Keratinocyte (primary cell): ENCODE measurements around the gene DPY19L2. TPM values are rescaled to one million over a fixed set of nuclear protein-coding genes. Genes with fewer than 3 reads are reported as not detected.
"Not testable (repeated sequence)": the region's sequence is repeated elsewhere in the genome, so short reads cannot be mapped to it uniquely, and the experiment has no call there.

ENCODE experiments used
- DNase-seq: peaks from one replicate; pipeline ENCODE4 v3.0.0-alpha.2; 2011; ENCODE audit warnings: low read depth, missing footprints, low spot score
- FAIRE-seq: peaks from 2 replicates; lab custom pipeline; 2011; peaks lifted over from hg19 to GRCh38; lab: Jason Lieb, UNC
- H2AFZ ChIP-seq: 2 replicates; pipeline ENCODE4 v1.6.0; 2012; ENCODE audit warnings: low read length, control low read depth, inconsistent platforms; ENCODE audit not compliant: control insufficient read depth
- H3K27ac ChIP-seq: 2 replicates; pipeline ENCODE4 v1.5.1; 2011; ENCODE audit warnings: low read length; ENCODE audit not compliant: control insufficient read depth, insufficient read depth
- H3K27me3 ChIP-seq: 3 replicates; pipeline ENCODE4 v1.6.0; 2011; ENCODE audit warnings: low read length; ENCODE audit not compliant: control insufficient read depth, insufficient read depth; ENCODE audit errors: extremely low read depth
- H3K36me3 ChIP-seq, 2 experiments: 2 replicates in 1 of 2; 3 replicates in 1 of 2; pipeline ENCODE4 v1.5.1; 2011; ENCODE audit warnings: low read length in 2 of 2, mild to moderate bottlenecking in 1 of 2; ENCODE audit not compliant: control insufficient read depth in 2 of 2, insufficient read depth in 2 of 2; ENCODE audit errors: extremely low read depth in 1 of 2
- H3K4me1 ChIP-seq: 3 replicates; pipeline ENCODE4 v1.5.1; 2011; ENCODE audit warnings: low read length; ENCODE audit not compliant: control insufficient read depth, insufficient read depth; ENCODE audit errors: extremely low read depth
- H3K4me2 ChIP-seq: 3 replicates; pipeline ENCODE4 v1.6.0; 2011; ENCODE audit warnings: low read depth, low read length; ENCODE audit not compliant: control insufficient read depth, insufficient read depth; ENCODE audit errors: extremely low read depth
- H3K4me3 ChIP-seq, 3 experiments: fragments of 200-600 bp in 1 of 3; sonication (generic) in 1 of 3; 2 replicates in 2 of 3; 3 replicates in 1 of 3; pipeline ENCODE4 v1.5.1; 2011 to 2016; ENCODE audit warnings: low read length in 3 of 3, mild to moderate bottlenecking in 3 of 3, control low read depth in 2 of 3, inconsistent platforms in 1 of 3, low read depth in 1 of 3, mixed read lengths in 1 of 3, mixed run types in 1 of 3, moderate library complexity in 1 of 3; ENCODE audit not compliant: control insufficient read depth in 2 of 3, insufficient read depth in 2 of 3; ENCODE audit errors: extremely low read depth in 1 of 3
- H3K79me2 ChIP-seq: 2 replicates; pipeline ENCODE4 v1.6.0; 2012; ENCODE audit warnings: low read length; ENCODE audit not compliant: control insufficient read depth, insufficient read depth
- H3K9ac ChIP-seq: 3 replicates; pipeline ENCODE4 v1.6.0; 2011; ENCODE audit warnings: low read length; ENCODE audit not compliant: control insufficient read depth, insufficient read depth; ENCODE audit errors: extremely low read depth
- H3K9me1 ChIP-seq: 3 replicates; pipeline ENCODE4 v1.6.0; 2011; ENCODE audit warnings: low read length; ENCODE audit not compliant: control insufficient read depth, insufficient read depth; ENCODE audit errors: extremely low read depth
- H3K9me3 ChIP-seq: 2 replicates; pipeline ENCODE4 v1.5.1; 2012; ENCODE audit warnings: low read depth, low read length; ENCODE audit not compliant: control insufficient read depth
- H4K20me1 ChIP-seq: 3 replicates; pipeline ENCODE4 v1.6.0; 2011; ENCODE audit warnings: low read length; ENCODE audit not compliant: control insufficient read depth, insufficient read depth; ENCODE audit errors: extremely low read depth
- dilution Hi-C: fragments of 300-500 bp; cut with MboI; formaldehyde crosslinking; loops from one replicate; pipeline ENCODE4 v1.7.0; 2020; ENCODE audit warnings: low sequenced_read_pairs; ENCODE audit not compliant: extremely low pct_ligation_motif_present
- polyA plus RNA-seq, 5 experiments: library from polyadenylated mRNA; depleted of rRNA in 3 of 5; stranded (reverse) in 3 of 5; stranded (forward) in 1 of 5; unstranded in 1 of 5; fragments of >200 nt; gene quantifications; 1 replicate in 1 of 5; 2 replicates in 3 of 5; 3 replicates in 1 of 5; pipeline versions ENCODE4 v1.2.1 to v1.2.3, GENCODE V29; 2011 to 2012; ENCODE audit warnings: missing spikeins in 2 of 5, low read depth in 1 of 5, low replicate concordance in 1 of 5

DPY19L2 gene
- polyA plus RNA-seq, 1 donor (not counting 4 experiments of a cell fraction or from before 2014, with no cell fraction given): 3.3 TPM

DNA sequence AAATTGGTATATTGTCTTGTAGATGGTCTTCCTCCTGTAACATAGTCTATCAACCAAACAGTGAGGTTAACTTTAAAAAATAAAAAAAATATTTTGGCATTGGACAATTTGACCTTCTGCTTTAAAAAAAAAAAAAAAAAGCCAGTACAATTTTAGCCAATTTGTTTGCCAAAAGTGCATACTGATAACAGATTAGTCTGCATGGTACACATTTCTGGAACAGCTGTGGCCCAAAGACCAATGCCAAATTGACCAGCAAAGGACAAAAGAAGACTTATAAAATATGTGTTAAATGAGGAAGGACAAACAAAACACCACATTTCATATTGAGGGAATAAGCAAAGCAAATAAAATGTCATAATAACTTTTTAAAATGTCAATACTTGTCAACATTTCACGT is 20.8 kb upstream of the DPY19L2 start:
- not testable (repeated sequence) for H3K4me3 ChIP-seq

DNA sequence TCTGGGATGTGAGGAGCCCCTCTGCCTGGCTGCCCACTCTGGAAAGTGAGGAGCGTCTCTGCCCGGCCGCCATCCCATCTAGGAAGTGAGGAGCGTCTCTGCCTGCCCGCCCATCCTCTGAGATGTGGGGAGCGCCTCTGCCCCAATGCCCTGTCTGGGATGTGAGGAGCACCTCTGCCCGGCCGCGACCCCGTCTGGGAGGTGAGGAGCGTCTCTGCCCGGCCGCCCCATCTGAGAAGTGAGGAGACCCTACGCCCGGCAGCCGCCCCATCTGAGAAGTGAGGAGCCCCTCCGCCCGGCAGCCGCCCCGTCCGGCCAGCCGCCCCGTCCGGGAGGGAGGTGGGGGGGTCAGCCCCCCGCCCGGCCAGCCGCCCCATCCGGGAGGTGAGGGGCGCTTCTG is 18.3 kb upstream of the DPY19L2 start:
- H4K20me1 ChIP-seq, H2AFZ ChIP-seq, H3K36me3 ChIP-seq, dilution Hi-C loops, H3K9me1 ChIP-seq, H3K4me3 ChIP-seq, H3K9me3 ChIP-seq, H3K4me2 ChIP-seq, H3K79me2 ChIP-seq, H3K9ac ChIP-seq, DNase-seq, H3K27ac ChIP-seq, FAIRE-seq, H3K4me1 ChIP-seq, H3K27me3 ChIP-seq: not testable (repeated sequence)

More for the DNA sequence above, 20.8 kb upstream of the DPY19L2 start:
- DNase-seq, H3K4me2 ChIP-seq, H3K79me2 ChIP-seq, FAIRE-seq, H3K36me3 ChIP-seq, H3K9ac ChIP-seq, H3K27me3 ChIP-seq, H4K20me1 ChIP-seq, H2AFZ ChIP-seq, dilution Hi-C loops, H3K9me3 ChIP-seq, H3K9me1 ChIP-seq, H3K27ac ChIP-seq, H3K4me1 ChIP-seq: not testable (repeated sequence)

DNA sequence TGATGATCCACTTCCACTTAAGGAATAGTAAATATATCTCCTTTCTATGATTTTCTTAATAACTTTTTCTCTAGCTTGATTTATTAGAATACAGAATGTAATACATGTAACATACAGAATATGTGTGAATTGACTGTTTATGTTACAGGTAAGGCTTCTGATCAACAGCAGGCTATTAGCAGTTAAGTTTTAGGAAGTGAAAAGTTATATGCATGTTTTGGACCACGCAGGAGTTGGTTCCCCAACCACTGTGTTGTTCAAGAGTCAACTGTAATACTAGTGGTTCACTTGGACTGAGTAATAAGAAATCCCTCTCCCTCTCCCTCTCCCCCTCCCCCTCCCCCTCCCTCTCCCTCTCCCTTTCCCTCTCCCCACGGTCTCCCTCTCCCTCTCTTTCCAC is 17.5 kb upstream of the DPY19L2 start:
- DNase-seq, H3K9ac ChIP-seq, H3K36me3 ChIP-seq, dilution Hi-C loops, H4K20me1 ChIP-seq, H3K9me3 ChIP-seq, H3K4me2 ChIP-seq, H3K27me3 ChIP-seq, H3K4me3 ChIP-seq, H3K9me1 ChIP-seq, FAIRE-seq, H3K79me2 ChIP-seq, H3K4me1 ChIP-seq, H2AFZ ChIP-seq, H3K27ac ChIP-seq: not testable (repeated sequence)

DNA sequence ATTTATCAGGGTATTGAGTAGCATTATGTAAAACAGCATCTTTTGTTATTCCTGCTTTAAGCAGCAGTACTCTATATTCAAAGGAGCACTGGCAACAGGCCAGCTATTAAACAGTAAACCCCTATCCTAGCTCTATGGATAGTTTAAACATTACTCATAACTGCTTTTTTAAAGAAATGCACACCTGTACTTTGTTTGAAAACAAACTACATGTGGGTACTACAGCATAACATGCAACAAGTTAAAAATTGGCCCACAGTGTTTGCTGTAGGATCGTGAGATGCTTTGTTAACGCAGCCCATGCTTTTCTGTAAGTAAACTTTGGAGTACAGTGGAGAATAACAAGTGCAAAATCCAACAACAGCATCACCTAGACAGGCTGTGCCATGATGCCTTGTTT is 14.3 kb upstream of the DPY19L2 start:
- H3K9me3 ChIP-seq, DNase-seq, dilution Hi-C loops, H3K27ac ChIP-seq, H2AFZ ChIP-seq, H3K4me1 ChIP-seq, H3K4me3 ChIP-seq, H3K36me3 ChIP-seq, H4K20me1 ChIP-seq, H3K9ac ChIP-seq, H3K9me1 ChIP-seq, H3K27me3 ChIP-seq, H3K4me2 ChIP-seq, FAIRE-seq, H3K79me2 ChIP-seq: not testable (repeated sequence)

DNA sequence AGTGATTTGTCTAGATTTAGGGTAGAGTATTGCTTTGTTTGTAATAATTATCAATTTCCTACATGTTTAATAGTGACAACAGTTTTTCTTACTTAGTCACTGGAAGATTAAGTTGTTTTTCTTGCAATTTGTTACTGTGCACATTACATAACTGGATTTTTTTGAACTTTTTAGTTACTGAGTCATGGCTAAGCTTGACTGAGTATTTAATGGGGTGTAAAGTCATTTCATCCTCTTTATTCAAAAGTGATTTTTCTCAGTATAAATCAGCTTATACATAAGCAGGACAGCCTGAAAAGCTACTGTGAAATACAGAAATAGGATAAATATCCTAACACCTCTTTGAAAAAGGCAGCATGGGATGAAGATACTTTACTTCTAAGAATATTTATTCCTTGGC is 12.5 kb upstream of the DPY19L2 start:
- H3K9me1 ChIP-seq, H3K36me3 ChIP-seq, H4K20me1 ChIP-seq, dilution Hi-C loops, H3K27ac ChIP-seq, H3K9me3 ChIP-seq, H3K4me3 ChIP-seq, H3K79me2 ChIP-seq, FAIRE-seq, DNase-seq, H3K9ac ChIP-seq, H3K27me3 ChIP-seq, H3K4me2 ChIP-seq, H2AFZ ChIP-seq, H3K4me1 ChIP-seq: not testable (repeated sequence)
